GM18526 (cell line): ENCODE results near the gene MRPL40.

ENCODE experiments used
- POLR2A ChIP-seq: IDR thresholded peaks from 3 replicates; pipeline ENCODE4 v1.6.1; 2011; ENCODE audit not compliant: insufficient read length; ENCODE audit errors: extremely low read depth

Gene MRPL40

DNA sequence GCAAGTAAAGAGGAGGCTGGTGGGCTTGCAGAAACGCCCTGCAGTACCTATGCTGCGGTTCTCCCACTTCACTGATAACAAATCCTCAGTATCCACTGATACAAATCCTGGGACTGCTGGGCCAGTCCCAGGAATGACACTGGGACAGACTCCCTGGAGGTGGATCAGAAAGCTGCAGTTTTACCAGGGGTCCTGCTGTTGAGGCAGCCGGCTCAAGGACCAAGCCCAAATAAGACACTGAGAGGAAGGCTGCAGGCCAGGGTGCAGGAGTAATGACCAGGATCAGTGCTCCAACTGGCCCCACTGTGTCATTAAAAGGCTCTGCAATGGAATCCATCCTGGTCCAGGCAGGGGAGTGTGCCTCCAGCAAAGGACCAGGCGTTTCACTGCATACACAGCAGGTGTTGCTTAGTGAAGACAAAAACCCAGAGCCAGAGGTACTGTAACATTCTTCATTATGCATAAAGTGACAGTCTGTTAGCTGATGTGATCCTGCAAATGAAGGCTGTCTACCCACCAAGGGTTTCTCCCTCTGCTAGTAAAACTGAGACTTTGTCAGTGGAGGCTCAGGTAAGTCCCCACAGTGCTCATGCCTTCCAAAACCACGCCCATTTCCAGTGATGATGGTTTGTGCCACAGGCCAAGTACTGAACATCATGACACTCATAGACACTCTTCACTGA lies 16.5 kb downstream of the MRPL40 start:
- TF ChIP-seq POLR2A = no peak

DNA sequence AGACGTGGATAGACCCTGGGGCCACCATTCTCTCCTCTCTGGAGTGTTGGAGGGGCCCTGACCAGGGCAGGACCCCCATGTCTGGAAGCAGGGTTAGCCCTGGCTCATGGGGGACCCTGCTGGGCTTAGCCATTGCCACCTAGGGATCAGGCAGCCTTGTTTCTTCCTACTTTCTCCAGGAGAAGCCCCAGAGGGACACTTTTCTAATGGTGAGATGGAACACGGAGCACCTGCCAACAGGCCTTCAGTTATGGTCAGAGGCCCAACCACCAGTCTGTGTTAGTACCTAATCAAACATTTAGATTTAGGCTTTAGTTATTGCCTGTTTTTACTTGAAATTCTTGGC lies 17.1 kb downstream of the MRPL40 start:
- TF ChIP-seq POLR2A = no peak

DNA sequence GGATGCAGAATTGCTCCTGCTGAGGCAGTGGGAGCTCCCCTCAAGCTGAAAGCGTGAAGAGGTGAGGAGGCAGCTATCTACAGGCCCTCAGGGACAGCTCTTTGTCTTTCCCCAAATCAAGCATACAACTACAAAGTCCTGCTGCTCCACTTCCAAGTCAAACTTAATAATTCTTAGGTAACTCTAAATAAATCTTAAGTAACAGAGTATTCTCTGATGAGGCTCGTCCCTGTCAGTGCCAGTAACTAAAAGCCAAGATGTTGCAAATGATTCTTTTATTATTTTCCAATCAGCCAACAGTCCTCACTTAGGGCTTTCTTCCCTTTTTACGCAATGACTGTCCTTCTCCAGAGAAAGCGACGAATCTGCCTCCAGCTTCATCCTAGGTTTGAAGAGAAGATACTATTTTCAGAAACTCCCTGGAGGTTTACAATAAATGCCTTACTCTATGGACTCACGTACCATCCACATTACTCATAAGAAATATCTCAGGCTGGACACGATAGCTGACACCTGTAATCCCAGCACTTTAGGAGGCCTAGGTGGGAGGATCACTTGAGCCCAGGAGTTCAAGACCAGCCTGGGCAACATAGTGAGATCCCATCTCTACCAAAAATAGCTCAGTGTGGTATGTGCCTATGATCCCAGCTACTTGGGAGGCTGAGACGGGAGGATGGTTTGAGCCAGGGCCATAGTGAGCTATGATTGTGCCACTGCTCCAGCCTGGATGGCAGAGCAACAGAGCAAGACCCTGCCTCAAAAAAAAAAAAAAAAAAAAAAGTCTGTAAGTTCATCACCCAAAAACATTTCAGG lies 18.2 kb downstream of the MRPL40 start:
- no peak for TF ChIP-seq POLR2A

DNA sequence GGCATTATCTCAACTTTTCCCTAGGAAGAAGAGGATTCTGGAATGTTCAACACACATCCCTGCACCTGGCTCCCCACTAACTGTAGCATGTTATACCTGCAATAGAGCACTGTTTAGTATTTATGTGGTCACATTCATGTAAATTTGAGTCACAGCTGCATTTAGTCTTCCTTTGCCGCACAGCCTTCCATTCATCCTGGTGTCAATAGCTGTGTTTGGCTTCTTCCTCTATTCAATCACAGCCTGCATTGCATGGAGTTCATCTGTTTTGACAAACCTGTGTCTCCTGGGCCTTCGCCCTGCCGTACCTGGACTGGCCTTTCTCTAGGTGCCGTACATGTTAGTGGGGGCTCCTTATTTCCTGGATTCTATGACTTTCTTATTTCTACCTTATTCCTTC lies 19.2 kb downstream of the MRPL40 start:
- no peak for TF ChIP-seq POLR2A

DNA sequence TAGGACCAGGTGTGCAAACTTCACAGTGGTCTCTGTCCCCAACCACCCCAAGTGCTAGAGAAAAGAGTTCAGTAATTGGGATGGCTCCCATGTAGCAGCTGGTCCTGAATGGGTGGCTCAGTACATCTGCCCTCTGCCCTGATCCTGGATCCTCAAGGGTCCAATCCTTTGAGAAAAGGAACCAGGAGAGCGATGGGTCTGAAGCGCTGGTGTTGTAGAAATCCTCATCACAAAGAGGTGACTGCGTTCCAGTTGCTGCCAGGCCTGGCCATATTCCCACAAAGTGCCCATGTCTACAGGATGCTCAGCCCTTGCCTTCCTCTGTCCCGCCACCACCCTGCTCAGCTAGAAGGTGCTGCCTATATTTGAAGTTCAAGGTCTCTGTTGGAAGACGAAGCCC lies 21.4 kb downstream of the MRPL40 start:
- no peak for TF ChIP-seq POLR2A

DNA sequence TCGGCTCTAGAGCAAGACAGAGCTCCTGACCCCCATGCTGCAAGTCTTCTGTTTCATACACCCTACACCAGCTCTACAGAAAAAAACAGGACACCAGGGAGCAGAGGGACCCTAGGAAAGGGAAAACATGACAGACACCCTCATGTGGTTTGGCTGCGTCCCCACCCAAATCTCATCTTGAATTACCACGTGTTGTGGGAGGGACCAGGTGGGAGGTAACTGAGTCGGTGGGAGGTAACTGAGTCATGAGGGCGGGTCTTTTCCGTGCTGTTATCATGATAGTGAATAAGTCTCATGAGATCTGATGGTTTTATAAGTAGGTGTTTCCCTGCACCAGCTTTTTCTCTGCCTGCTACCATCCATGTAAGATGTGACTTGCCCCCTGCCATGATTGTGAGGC lies 21.8 kb downstream of the MRPL40 start:
- TF ChIP-seq POLR2A = no peak

DNA sequence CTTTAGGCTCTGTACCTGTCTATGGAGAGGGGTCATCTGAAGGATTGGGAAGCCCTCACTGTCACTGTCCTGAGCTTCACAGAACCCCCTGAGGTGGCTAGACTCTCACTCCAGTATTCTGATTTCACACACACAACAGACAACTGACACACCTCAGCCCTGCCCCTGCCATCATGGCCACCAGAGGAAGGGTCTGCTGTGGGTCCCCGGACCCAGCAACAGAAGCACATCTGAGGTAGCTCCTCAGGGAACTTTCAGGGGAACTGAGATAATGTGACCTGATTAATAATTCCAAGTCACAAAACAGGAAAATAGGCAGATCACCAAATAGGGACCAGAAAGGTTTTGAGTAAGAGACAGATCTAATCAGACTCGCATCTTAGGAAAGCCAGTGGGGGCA lies 22.7 kb downstream of the MRPL40 start:
- no peak for TF ChIP-seq POLR2A

DNA sequence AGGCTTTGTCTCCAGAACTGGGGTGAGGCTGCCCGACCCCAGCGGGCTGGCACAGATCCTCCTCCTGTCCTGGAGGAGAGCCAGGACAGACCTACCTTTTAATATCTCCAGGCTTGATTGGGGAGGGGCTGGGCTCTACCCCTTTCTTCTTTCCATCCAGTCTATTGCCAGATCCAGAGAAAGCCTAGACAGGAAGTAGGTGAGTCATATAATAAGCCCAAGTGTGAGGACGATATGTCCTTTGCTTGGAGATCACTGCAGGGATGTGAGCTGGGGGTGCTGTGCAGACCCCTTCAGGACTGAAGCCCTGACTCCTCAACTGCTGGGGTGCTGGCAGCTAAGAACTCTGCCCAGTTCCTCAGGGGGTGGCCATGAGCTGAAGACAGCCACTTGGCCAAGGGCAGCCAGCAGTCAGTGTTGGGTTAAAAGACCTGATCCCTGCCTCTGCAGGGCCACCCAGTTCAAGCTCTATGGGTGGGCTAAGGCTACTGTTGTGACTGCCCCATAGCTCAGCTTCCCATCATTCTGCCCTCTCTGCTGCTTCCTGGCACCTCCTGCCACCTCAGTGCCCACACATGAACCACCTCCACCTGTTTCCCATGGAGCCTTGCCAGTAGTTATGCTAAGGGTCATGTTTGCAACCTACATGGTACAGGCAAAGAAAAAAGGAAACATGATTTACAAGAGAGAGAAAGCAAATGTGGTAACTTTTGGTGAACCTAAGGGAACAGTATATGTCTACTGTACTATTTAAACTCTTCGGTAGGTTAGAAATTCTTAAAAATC lies 23.4 kb downstream of the MRPL40 start:
- no peak for TF ChIP-seq POLR2A

DNA sequence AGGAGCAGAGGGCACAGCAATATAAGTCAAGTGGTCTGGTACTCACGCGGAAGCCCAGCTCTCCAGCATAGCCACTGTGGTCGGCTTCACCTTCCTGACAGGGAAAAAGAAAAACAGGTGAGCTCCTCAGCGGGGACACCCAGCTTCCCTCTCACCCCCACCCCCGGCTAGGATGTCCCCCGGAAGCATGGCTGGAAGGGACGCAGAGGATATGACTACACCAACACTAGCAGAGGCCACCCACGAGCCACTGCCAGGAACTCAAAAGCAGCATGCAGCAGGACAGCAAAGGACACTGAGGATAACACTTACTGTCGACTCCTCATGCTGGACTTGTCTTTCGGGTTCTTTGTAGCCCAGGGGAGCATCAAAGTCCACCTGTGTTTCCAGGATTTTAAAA lies 24.2 kb downstream of the MRPL40 start:
- TF ChIP-seq POLR2A = no peak

DNA sequence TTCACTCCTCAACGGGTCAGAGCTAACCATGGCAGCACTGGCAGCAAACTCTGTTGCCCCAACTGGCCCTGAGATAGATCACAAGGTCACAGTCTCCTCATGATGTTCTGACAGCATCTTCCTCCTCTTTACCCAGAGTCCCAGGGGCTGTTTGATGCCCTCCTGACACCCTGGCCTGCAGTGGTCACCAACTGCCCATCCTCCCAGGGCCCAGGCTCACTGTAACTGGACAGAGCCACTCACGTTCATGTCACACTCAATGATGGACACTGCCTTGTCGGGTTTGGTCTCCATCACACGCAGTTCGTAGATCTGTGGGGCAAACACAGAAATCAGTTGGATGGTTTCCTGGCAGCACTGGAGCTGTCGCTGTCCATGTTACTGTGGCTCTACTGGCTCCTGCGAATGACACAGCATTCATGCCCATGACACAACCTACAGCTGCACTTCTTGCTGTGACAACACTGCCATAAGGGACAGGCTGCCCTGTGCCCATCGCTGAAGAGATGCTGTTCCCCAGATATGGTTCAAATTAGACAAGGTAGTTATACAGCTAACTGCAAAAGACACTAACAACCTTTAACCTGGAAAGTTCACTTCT lies 25.6 kb downstream of the MRPL40 start:
- no peak for TF ChIP-seq POLR2A

DNA sequence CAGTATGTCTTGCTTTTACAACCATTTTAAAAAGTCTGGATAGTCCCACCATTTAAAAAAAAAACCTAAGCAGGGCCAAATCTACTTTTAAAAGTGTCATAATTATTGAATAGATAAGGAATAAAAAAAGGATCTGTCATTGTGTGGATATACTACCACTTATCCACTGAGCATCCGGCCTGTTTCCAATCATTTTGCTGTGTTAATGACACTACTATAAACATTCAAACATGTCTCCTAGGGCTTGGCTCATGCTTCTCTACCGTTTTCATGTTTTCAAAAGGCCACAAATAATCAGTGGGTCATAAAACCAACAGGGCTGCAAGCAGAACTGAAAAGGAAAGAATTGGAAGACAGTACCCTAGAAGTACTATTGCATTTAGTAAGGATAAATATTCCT lies 27.7 kb downstream of the MRPL40 start:
- TF ChIP-seq POLR2A = no peak

DNA sequence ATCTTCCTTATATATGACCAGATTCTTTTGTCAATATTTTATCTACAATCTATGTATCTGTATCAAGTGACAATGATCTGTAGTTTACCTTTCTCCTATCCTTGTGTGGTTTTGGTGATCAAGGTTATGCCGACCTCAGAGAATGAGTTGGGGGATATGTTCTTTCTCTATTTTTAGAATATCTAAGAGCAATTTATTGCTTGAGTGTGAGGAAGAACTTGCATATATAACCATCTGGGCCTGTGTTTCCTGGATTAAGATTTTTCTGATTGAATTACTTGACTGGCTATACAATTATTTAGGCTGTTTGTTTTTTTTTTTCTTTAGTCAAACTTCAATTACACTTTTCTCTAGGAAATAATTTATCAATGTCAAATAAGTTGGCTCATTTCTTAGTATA lies 29.2 kb downstream of the MRPL40 start:
- TF ChIP-seq POLR2A = no peak

DNA sequence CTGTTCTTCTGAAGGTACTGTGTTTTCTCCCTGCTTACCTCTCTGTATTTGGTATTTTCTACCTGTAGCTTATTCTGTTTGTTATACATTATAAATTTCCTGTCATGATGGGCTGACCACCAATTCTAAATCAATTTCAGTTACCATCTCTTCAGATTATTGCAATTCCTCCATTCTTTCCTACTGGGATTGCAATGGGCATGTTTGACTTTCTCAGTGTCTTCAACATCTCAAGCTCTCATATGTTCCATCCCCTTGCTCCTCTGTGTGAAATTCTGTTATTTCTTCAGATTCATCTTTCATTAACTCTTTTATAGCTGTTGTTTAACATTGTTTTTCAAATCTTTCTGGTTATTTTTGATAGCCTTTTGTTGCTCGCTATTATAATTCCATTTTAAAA lies 30.7 kb downstream of the MRPL40 start:
- TF ChIP-seq POLR2A = no peak

DNA sequence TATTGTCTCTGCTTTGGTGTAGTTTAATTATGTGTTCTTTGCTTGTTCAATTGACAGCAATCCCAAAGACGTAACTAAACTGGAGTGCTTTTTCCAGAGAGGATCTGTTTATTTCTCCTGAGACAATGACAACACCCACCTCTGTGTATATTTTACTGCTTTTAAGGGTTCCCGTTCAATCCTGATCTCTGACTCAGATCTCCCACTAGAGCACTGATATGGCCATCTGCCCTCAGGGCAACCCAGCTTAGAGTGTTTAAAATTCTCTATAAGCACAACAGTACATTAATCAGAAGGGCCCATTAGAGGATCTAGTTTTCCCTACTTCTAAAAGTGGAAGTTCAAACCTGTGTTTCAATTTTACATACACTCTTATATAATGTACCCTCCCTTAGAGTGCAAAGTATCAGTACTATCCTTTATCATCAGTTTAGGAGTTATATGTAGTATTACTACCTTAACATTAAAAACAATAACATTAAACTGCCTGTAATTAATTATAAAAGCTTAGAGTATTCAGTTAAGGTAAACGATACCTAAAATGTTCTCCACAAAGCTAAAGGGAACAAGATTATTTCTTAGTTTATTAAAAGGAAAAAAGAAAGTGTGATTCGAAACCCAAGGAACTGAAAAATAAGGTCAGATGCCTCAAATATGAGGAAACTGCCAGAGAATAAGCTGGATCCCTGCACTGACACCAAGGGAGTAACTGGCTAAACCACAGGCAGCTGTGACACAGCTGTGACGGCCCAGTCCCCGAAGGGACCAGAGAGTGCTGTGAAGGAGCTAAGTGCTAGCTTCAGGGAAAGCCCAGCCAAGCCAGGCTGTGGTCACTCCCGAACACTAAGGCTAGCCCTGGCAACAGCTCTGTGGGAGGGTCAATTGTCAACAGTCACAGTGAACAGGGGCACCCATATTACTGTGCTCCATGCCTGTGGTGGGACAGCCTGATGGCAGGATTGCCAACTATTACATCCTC lies 31.4 kb downstream of the MRPL40 start:
- no peak for TF ChIP-seq POLR2A

DNA sequence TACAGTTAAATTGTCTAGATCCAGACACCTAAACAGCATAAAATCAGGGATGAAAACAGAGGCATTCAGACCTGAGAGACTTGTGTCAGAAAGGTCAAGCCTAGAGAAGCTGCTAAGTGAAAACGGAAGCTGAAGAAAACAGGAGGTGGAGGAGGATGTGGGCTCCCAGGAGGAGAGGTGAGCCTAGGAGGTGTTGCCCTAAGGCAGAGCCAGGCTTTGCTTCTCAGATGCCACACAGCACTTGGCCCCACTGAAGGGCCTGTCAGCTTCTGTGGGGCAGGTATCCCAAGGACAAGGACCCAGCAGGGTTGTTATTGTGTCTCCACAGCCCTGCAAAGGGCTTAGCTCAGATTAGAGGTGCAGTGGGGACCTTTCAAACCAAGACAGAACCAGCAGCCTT lies 32.2 kb downstream of the MRPL40 start:
- TF ChIP-seq POLR2A = no peak

DNA sequence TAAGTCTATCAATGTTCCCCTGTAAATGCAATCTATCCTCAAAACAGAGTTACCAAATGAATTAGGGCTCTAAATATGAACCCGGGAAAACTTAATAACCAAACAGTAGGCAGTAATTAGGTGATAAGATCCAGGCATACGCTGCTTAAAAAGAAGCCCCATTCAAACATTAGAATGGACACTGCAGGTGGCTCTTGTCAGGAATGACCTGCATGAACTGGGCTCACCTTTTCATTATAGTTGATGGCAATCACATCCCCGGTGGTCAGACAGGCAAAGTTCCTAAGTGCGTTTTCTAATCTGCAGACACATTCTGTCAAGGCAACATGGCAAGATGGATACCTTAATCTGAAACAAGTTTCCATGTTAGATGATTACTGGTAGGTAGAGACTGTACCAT lies 32.6 kb downstream of the MRPL40 start:
- no peak for TF ChIP-seq POLR2A
